PFSK-1 (cell line): ENCODE results near the gene CNGB1.

ENCODE experiments used
- FOXP2 ChIP-seq: optimal IDR thresholded peaks from 2 replicates; pipeline ENCODE3; 2011; ENCODE audit warnings: borderline replicate concordance, control low read depth, inconsistent platforms; ENCODE audit not compliant: insufficient read depth; ENCODE audit errors: extremely low read length, extremely low read depth
- POLR2AphosphoS5 ChIP-seq: IDR thresholded peaks from 2 replicates; pipeline ENCODE4 v1.6.1; 2012; ENCODE audit warnings: low read depth, mild to moderate bottlenecking, control low read depth, low read length, moderate library complexity
- SIN3A ChIP-seq: IDR thresholded peaks from 2 replicates; pipeline ENCODE4 v1.6.1; 2012; ENCODE audit warnings: mild to moderate bottlenecking, low read length, moderate library complexity, borderline replicate concordance; ENCODE audit not compliant: insufficient read depth
- TAF1 ChIP-seq: IDR thresholded peaks from 2 replicates; pipeline ENCODE4 v1.6.1; 2012; ENCODE audit warnings: low read length, control low read depth, borderline replicate concordance; ENCODE audit not compliant: insufficient read depth
- TF ChIP-seq, protein P1 (sequence below), 2 experiments: IDR thresholded peaks; 2 replicates each; pipeline versions ENCODE4 v1.6.1 to v1.8.0; 2011 to 2012; ENCODE audit warnings: low read depth in 2 of 2, low read length in 2 of 2, control low read depth in 1 of 2, inconsistent platforms in 1 of 2, mild to moderate bottlenecking in 1 of 2, moderate library complexity in 1 of 2; ENCODE audit not compliant: insufficient read depth in 1 of 2

Gene CNGB1

DNA sequence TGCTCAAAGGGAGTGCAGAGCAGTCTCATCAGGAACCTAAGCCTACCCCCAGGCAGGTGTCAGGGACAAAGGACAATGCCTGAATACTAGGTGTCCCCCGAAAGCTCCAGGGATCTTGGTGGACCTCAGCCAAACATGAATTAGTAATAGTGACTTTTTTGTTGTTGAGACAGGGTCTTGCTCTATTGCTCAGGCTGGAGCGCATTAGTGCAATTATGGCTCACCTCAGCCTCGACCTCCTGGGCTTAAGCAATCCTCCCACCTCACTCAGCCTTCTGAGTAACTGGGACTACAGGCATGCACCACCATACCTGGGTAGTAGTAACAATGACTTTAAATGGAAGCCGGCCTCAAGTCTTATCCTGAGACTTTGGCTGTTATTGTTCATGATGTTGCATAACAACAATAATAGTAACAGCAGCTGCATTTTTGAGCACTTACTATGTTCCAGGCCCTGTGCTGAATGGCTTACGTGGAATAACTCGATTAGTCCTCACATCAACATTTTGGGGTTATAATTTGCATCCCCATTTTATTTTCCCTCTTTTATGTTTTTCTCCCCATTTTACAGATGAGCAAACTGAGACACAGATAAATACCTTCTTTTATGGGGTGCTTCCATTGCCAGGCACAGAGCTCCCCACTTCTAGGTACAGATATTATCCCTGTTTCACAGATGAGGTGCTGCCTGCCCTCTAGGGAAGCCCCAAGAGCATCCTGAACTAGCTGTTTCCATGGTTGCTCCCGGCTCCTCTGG is 19.5 kb downstream of the CNGB1 start:
- TF ChIP-seq SIN3A = no peak
- no peak for TF ChIP-seq TAF1
- TF ChIP-seq, protein P1, sequence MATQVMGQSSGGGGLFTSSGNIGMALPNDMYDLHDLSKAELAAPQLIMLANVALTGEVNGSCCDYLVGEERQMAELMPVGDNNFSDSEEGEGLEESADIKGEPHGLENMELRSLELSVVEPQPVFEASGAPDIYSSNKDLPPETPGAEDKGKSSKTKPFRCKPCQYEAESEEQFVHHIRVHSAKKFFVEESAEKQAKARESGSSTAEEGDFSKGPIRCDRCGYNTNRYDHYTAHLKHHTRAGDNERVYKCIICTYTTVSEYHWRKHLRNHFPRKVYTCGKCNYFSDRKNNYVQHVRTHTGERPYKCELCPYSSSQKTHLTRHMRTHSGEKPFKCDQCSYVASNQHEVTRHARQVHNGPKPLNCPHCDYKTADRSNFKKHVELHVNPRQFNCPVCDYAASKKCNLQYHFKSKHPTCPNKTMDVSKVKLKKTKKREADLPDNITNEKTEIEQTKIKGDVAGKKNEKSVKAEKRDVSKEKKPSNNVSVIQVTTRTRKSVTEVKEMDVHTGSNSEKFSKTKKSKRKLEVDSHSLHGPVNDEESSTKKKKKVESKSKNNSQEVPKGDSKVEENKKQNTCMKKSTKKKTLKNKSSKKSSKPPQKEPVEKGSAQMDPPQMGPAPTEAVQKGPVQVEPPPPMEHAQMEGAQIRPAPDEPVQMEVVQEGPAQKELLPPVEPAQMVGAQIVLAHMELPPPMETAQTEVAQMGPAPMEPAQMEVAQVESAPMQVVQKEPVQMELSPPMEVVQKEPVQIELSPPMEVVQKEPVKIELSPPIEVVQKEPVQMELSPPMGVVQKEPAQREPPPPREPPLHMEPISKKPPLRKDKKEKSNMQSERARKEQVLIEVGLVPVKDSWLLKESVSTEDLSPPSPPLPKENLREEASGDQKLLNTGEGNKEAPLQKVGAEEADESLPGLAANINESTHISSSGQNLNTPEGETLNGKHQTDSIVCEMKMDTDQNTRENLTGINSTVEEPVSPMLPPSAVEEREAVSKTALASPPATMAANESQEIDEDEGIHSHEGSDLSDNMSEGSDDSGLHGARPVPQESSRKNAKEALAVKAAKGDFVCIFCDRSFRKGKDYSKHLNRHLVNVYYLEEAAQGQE (IDR thresholded peaks at IDR 0.05; ENCODE audit: insufficient read depth in 1 of 2, low read depth in 2 of 2, low read length in 2 of 2) = no peak
- TF ChIP-seq POLR2AphosphoS5 = no peak
- TF ChIP-seq FOXP2 = no peak

DNA sequence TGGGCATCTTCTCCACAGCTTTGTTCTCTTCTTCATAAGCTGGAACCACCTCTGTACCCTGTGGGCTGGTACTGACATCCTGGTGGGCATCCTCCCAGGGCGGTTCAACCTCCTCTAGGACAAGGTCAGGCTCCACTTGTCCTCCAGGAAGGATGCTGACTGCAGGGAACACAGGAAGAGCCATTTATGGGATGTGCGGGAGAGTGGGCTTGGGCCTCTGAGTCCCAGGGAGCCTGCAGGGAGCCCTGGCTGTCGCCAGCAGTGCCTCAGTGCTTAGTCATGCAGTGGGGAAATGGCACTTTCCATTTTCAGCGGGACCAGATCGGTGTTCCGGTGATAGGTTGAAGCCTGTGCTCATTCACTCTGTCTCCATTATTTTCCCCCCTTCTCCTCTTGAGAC is 20.5 kb downstream of the CNGB1 start:
- TF ChIP-seq, protein P1 (IDR thresholded peaks at IDR 0.05; ENCODE audit: insufficient read depth in 1 of 2, low read depth in 2 of 2, low read length in 2 of 2) = no peak
- TF ChIP-seq POLR2AphosphoS5 = no peak
- TF ChIP-seq SIN3A = no peak
- no peak for TF ChIP-seq TAF1
- TF ChIP-seq FOXP2 = no peak

DNA sequence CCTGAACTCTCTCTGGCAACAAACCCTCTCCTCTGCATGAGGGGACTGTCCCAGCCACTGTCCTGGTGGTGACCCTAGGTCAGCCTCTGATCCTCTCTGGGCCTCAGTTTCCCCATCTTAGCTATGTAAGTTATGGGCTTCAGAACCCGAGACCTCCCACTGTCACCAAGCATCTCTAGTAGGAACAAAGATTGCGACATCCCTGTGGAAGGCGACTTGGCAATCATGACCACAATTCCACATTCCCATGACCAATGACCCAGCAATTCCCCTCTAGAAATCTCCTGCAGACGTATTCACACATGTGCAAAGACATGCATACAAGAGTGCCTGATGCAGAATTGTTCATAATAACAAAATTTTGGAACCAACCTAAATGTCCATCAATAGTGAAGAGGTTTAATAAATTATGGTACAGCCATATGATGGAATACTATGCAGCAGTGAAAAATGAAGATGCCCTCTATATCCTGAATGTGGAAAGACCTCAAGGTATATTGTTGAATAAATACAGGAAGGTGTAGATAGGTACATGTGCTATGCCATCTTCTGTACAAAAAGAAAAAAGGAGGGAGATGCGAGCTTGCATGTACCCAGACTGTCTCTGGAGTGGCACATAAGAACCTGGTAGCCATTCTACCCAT is 21.2 kb downstream of the CNGB1 start:
- TF ChIP-seq POLR2AphosphoS5 (no peak), FOXP2 (no peak), TAF1 (no peak), SIN3A (no peak)
- TF ChIP-seq, protein P1 (IDR thresholded peaks at IDR 0.05; ENCODE audit: insufficient read depth in 1 of 2, low read depth in 2 of 2, low read length in 2 of 2) = no peak

DNA sequence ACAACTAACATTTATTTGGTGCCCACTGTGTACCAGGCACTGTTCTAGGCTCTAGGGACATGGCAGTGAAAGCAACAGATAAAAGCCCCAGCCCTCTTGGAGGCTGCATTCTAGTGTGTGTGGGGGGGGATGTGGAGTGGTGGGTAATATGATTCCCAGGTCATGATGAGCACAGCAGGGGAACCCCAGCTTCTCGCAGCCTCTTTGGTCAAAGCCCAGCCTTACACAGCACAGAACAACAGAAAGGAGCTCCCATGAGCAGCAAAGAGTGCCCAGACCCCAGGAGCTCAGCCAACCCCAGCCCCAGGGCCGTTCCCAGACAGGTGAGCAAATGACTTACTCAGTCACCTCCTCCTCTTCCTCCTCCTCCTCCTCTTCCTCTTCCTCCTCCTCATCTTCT is 21.9 kb downstream of the CNGB1 start:
- TF ChIP-seq SIN3A (no peak), TAF1 (no peak), FOXP2 (no peak)
- TF ChIP-seq, protein P1 (IDR thresholded peaks at IDR 0.05; ENCODE audit: insufficient read depth in 1 of 2, low read depth in 2 of 2, low read length in 2 of 2) = no peak
